Esophagus squamous epithelium (tissue), 4 donors: ENCODE measurements around the gene HS2ST1.

Experiments
- CTCF ChIP-seq, 6 experiments: fragments of 450-650 bp in 4 of 6; fragments of 200-600 bp in 2 of 6; sonication (generic) in 2 of 6; IDR thresholded peaks; one replicate each; pipeline ENCODE4 v1.5.1; 2016 to 2019; ENCODE audit warnings: antibody characterized with exemption in 6 of 6, mild to moderate bottlenecking in 4 of 6, moderate library complexity in 4 of 6
- POLR2A ChIP-seq, 4 donors: fragments of 450-650 bp; IDR thresholded peaks; one replicate each; pipeline ENCODE4 v1.6.1; 2017; ENCODE audit warnings: antibody characterized with exemption in 4 of 4, mild to moderate bottlenecking in 4 of 4, moderate library complexity in 3 of 4

- TF ChIP-seq CTCF (IDR thresholded peaks at IDR 0.05) = no peak
- no peak for TF ChIP-seq POLR2A (IDR thresholded peaks at IDR 0.05)
Observed at GRCh38 chr1:87072411-87072810, 158.0 kb downstream of the HS2ST1 start.
